IPS-20b (cell line): ENCODE data around the gene CRYBG3.

Experiments
- H3K27ac ChIP-seq: one replicate; pipeline ENCODE4 v1.5.1; 2013; ENCODE audit warnings: low read length
- H3K27me3 ChIP-seq: 2 replicates; pipeline ENCODE4 v1.6.1; 2013; ENCODE audit warnings: mild to moderate bottlenecking, low read length, inconsistent platforms; ENCODE audit not compliant: insufficient read depth
- H3K36me3 ChIP-seq: 2 replicates; pipeline ENCODE4 v1.6.1; 2013; ENCODE audit warnings: low read depth, mild to moderate bottlenecking, inconsistent platforms, low read length, moderate library complexity; ENCODE audit not compliant: insufficient read depth
- H3K4me1 ChIP-seq: 2 replicates; pipeline ENCODE4 v1.6.1; 2013; ENCODE audit warnings: mild to moderate bottlenecking, control low read depth, inconsistent platforms, low read length, moderate library complexity; ENCODE audit not compliant: insufficient read depth
- H3K4me3 ChIP-seq: 2 replicates; pipeline ENCODE4 v1.5.1; 2013; ENCODE audit warnings: mild to moderate bottlenecking, low read length, inconsistent platforms
- H3K9ac ChIP-seq: 2 replicates; pipeline ENCODE4 v1.6.1; 2013; ENCODE audit warnings: low read depth, mild to moderate bottlenecking, inconsistent platforms, low read length, moderate library complexity
- H3K9me3 ChIP-seq: 2 replicates; pipeline ENCODE4 v1.6.1; 2013; ENCODE audit warnings: mild to moderate bottlenecking, low read depth, low read length, inconsistent platforms; ENCODE audit not compliant: insufficient read depth

CRYBG3 gene

GRCh38 chr3:97839944-97840343 lies 18.1 kb downstream of the CRYBG3 start:
- no peaks in the 10 kb centered on the region for H3K4me1 ChIP-seq
- no peaks in the 10 kb centered on the region for H3K9me3 ChIP-seq
- H3K36me3 ChIP-seq, result no peaks in the 10 kb centered on the region
- H3K9ac ChIP-seq, result no peak overlapping the region
- no peak overlapping the region for H3K27ac ChIP-seq
- H3K4me3 ChIP-seq, result no peak overlapping the region
- no peaks in the 10 kb centered on the region for H3K27me3 ChIP-seq

- Histone ChIP-seq H3K4me3 (no peak overlapping the region), H3K9ac (no peak overlapping the region), H3K36me3 (no peaks in the 10 kb centered on the region), H3K4me1 (no peaks in the 10 kb centered on the region), H3K27ac (no peak overlapping the region), H3K9me3 (no peaks in the 10 kb centered on the region), H3K27me3 (no peaks in the 10 kb centered on the region)
Measured at GRCh38 chr3:97841304-97841703, 19.5 kb downstream of the CRYBG3 start.

- Histone ChIP-seq H3K9me3 (no peaks in the 10 kb centered on the region), H3K27me3 (no peaks in the 10 kb centered on the region), H3K36me3 (no peaks in the 10 kb centered on the region), H3K27ac (no peak overlapping the region), H3K9ac (no peak overlapping the region), H3K4me1 (no peaks in the 10 kb centered on the region), H3K4me3 (no peak overlapping the region)
Measured at GRCh38 chr3:97841956-97842355, 20.1 kb downstream of the CRYBG3 start.

- Histone ChIP-seq H3K27ac (no peak overlapping the region), H3K36me3 (no peaks in the 10 kb centered on the region), H3K27me3 (no peaks in the 10 kb centered on the region), H3K9me3 (no peaks in the 10 kb centered on the region), H3K9ac (no peak overlapping the region), H3K4me3 (no peak overlapping the region), H3K4me1 (no peaks in the 10 kb centered on the region)
Measured at GRCh38 chr3:97848779-97849178, 27.0 kb downstream of the CRYBG3 start.

DNA sequence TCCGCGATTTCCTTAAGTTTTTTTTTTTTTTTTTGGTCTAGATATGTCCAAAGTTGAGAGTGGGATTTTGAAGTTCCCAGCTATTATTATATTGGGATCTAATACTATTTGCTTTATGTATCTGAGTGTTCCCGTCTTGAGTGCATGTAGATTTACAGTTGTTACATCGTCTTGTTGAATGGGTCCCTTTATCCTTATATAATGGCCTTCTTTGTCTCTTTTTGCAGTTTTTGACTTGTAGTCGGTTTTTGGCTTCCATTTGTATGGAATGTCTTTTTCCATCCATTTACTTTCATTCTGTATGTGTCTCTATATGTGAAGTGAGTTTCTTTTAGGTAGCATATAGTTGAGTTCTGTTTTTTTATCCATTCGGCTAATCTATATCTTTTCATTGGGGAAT lies 35.6 kb downstream of the CRYBG3 start:
- H3K9ac ChIP-seq, result no peak overlapping the region
- no peak overlapping the region for H3K4me3 ChIP-seq
- no peaks in the 10 kb centered on the region; the same call in none of the 2 replicates for H3K4me1 ChIP-seq
- H3K9me3 ChIP-seq, result no peaks in the 10 kb centered on the region
- no peaks in the 10 kb centered on the region for H3K27me3 ChIP-seq
- H3K36me3 ChIP-seq, result no peaks in the 10 kb centered on the region
- H3K27ac ChIP-seq, result no peak overlapping the region

GRCh38 chr3:97860364-97860763 lies 38.6 kb downstream of the CRYBG3 start:
- H3K27me3 ChIP-seq, result no peaks in the 10 kb centered on the region

DNA sequence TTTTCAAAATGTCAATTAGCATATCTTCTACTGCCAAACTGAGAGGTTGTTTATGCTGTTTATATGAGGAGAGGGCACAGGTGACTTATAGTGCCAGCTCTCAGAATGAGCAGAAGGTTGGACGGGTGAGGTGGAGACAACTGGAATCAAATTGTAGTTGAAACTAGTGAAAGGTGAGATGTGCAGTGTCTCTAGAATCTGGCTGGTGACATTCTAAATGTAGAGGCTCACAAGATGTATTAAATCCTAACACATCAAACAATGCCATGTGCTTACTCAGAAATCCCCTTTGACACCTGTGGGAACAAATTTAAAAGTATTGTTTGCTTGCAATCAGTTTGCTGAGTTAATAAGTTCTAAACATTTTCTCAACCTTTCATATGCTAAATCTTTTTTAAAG lies 40.8 kb downstream of the CRYBG3 start:
- Histone ChIP-seq H3K4me1 (no peaks in the 10 kb centered on the region; the same call in 1 of the 2 replicates), H3K4me3 (no peak overlapping the region), H3K27me3 (no peaks in the 10 kb centered on the region), H3K9ac (no peak overlapping the region), H3K36me3 (no peaks in the 10 kb centered on the region), H3K9me3 (no peaks in the 10 kb centered on the region), H3K27ac (no peak overlapping the region)

More at GRCh38 chr3:97860364-97860763, 38.6 kb downstream of the CRYBG3 start:
- Histone ChIP-seq H3K4me3 (no peak overlapping the region), H3K9me3 (no peaks in the 10 kb centered on the region), H3K36me3 (no peaks in the 10 kb centered on the region), H3K27ac (no peak overlapping the region), H3K4me1 (no peaks in the 10 kb centered on the region; the same call in none of the 2 replicates), H3K9ac (no peak overlapping the region)

DNA sequence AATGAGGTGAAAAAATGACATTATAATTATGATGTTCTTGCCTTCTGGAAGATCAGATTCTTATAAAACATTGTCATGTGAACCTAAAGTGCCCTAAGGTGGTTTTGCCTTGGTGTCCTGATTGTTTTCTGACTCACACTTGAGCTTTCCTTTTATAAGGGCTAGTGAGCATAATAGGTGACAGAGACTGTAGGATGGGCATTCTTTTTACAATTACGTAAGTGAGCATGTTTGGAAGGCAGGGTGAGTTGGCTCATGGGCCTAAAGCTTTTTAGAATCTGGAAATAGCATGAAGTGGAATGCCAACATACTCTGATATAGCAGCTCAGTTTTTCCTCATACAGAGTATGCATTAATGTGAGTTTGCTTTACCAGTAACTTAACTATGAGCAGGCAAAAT lies 41.2 kb downstream of the CRYBG3 start:
- no peaks in the 10 kb centered on the region for H3K9me3 ChIP-seq
- no peaks in the 10 kb centered on the region for H3K27me3 ChIP-seq
- no peaks in the 10 kb centered on the region for H3K36me3 ChIP-seq
- no peak overlapping the region for H3K9ac ChIP-seq
- H3K4me3 ChIP-seq, result no peak overlapping the region
- H3K4me1 ChIP-seq, result no peaks in the 10 kb centered on the region; the same call in 1 of the 2 replicates
- no peak overlapping the region for H3K27ac ChIP-seq

DNA sequence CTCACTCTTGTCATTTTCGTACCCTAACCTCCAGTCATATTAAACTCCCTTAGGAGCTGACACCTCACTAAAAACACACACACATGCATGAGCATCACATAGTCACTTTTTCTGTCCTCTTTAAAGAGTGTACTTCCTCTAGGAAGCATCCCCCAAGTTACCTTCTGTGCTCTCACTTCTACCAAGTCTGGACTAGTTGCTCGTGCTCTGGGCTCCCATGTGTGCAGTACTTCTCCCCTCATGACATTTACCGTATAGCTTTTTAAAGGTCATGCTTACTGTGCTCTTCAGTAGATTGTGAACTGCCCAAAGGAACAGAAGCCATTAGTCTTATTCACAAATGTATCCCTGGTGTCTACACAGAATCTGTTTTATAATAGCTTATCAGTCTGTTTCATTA lies 42.0 kb downstream of the CRYBG3 start:
- H3K4me3 ChIP-seq, result no peak overlapping the region
- no peaks in the 10 kb centered on the region; the same call in 1 of the 2 replicates for H3K4me1 ChIP-seq
- H3K27me3 ChIP-seq, result no peaks in the 10 kb centered on the region
- H3K9me3 ChIP-seq, result no peaks in the 10 kb centered on the region
- no peak overlapping the region for H3K27ac ChIP-seq
- H3K9ac ChIP-seq, result no peak overlapping the region
- H3K36me3 ChIP-seq, result no peaks in the 10 kb centered on the region

GRCh38 chr3:97871186-97871585 lies 49.4 kb downstream of the CRYBG3 start:
- 0 out of 2 replicates have a peak, but pooled peaks cover under 1% of the 10 kb centered on the region for H3K9me3 ChIP-seq
- no peak overlapping the region for H3K4me3 ChIP-seq
- H3K9ac ChIP-seq, result no peak overlapping the region
- no peaks in the 10 kb centered on the region for H3K27me3 ChIP-seq
- 0 out of 2 replicates have a peak, but pooled peaks cover 6% of the 10 kb centered on the region for H3K36me3 ChIP-seq
- no peak overlapping the region for H3K27ac ChIP-seq
- H3K4me1 ChIP-seq, result no peaks in the 10 kb centered on the region

- no peaks in the 10 kb centered on the region for H3K4me1 ChIP-seq
- H3K36me3 ChIP-seq, result 0 out of 2 replicates have a peak, but pooled peaks cover 6% of the 10 kb centered on the region
- H3K9me3 ChIP-seq, result 0 out of 2 replicates have a peak, but pooled peaks cover 4% of the 10 kb centered on the region
- H3K27ac ChIP-seq, result no peak overlapping the region
- no peak overlapping the region for H3K4me3 ChIP-seq
- H3K27me3 ChIP-seq, result no peaks in the 10 kb centered on the region
- no peak overlapping the region for H3K9ac ChIP-seq
Measured at GRCh38 chr3:97871801-97872524, 50.2 kb downstream of the CRYBG3 start.

GRCh38 chr3:97872525-97873042 lies 50.8 kb downstream of the CRYBG3 start:
- Histone ChIP-seq H3K27ac (no peak overlapping the region), H3K27me3 (no peaks in the 10 kb centered on the region), H3K9ac (no peak overlapping the region), H3K36me3 (0 out of 2 replicates have a peak, but pooled peaks cover 6% of the 10 kb centered on the region), H3K9me3 (0 out of 2 replicates have a peak, but pooled peaks cover 4% of the 10 kb centered on the region), H3K4me1 (no peaks in the 10 kb centered on the region), H3K4me3 (no peak overlapping the region)
